K562 (cell line): ENCODE measurements around the gene ZSCAN21. TPM values are rescaled to one million over a fixed set of nuclear protein-coding genes. Genes with fewer than 3 reads are reported as not detected.

Source experiments
- ARHGAP35 ChIP-seq: fragments of 450-650 bp; IDR thresholded peaks from 2 replicates; pipeline ENCODE4 v1.6.1; 2018; ENCODE audit not compliant: partially characterized antibody
- CC2D1A ChIP-seq: fragments of 450-650 bp; IDR thresholded peaks from 2 replicates; pipeline ENCODE4 v1.6.1; 2017; ENCODE audit warnings: mild to moderate bottlenecking
- E2F8 ChIP-seq: fragments of 450-650 bp; IDR thresholded peaks from 2 replicates; pipeline ENCODE4 v1.7.1; 2018; ENCODE audit warnings: mild to moderate bottlenecking, low read depth; ENCODE audit not compliant: partially characterized antibody
- GTF3C2 ChIP-seq: IDR thresholded peaks from 3 replicates; pipeline ENCODE4 v1.6.1; 2011; ENCODE audit warnings: borderline replicate concordance, mild to moderate bottlenecking, moderate library complexity; ENCODE audit not compliant: insufficient read length; ENCODE audit errors: extremely low read depth
- HNRNPUL1 ChIP-seq: fragments of 200-400 bp; formaldehyde crosslinking; IDR thresholded peaks from 2 replicates; pipeline ENCODE4 v1.6.1; 2017; ENCODE audit warnings: low read length
- L3MBTL2 ChIP-seq: fragments of 450-650 bp; IDR thresholded peaks from 2 replicates; pipeline ENCODE4 v1.6.1; 2016; ENCODE audit warnings: mild to moderate bottlenecking, moderate library complexity
- MAX ChIP-seq: sonication (generic); formaldehyde crosslinking; IDR thresholded peaks from 2 replicates; pipeline ENCODE4 v1.9.0; 2022; ENCODE audit warnings: mild to moderate bottlenecking, missing genetic modification reagents
- MLLT1 ChIP-seq, 2 experiments: fragments of 450-650 bp; IDR thresholded peaks; 2 replicates each; pipeline ENCODE4 v1.6.1; 2016
- MNT ChIP-seq, 2 experiments: fragments of 450-650 bp; conservative IDR thresholded peaks; 2 replicates each; pipeline ENCODE4 v1.6.1; 2017; ENCODE audit warnings: mild to moderate bottlenecking in 2 of 2, moderate library complexity in 2 of 2
- NEUROD1 ChIP-seq: fragments of 150-350 bp; IDR thresholded peaks from 2 replicates; pipeline ENCODE4 v1.6.1; 2014; ENCODE audit warnings: borderline replicate concordance, low read length, low read depth; ENCODE audit not compliant: partially characterized antibody
- POLR2G ChIP-seq: fragments of 200-400 bp; formaldehyde crosslinking; IDR thresholded peaks from 2 replicates; pipeline ENCODE4 v1.6.1; 2017; ENCODE audit warnings: low read depth, mild to moderate bottlenecking, antibody characterized with exemption, low read length, moderate library complexity
- POLR2H ChIP-seq: IDR thresholded peaks from 2 replicates; pipeline ENCODE4 v1.6.1; 2016; ENCODE audit warnings: missing genetic modification characterization, low read depth, mild to moderate bottlenecking, control low read depth, missing compliant biosample characterization, moderate library complexity
- SIN3B ChIP-seq: fragments of 450-650 bp; IDR thresholded peaks from 2 replicates; pipeline ENCODE4 v1.6.1; 2017; ENCODE audit warnings: low read depth, mild to moderate bottlenecking, moderate library complexity
- TAF15 ChIP-seq: fragments of 200-400 bp; formaldehyde crosslinking; IDR thresholded peaks from 2 replicates; pipeline ENCODE4 v1.6.1; 2017; ENCODE audit warnings: mild to moderate bottlenecking, low read depth, low read length, moderate library complexity
- ZBTB2 ChIP-seq: fragments of 450-650 bp; IDR thresholded peaks from 2 replicates; pipeline ENCODE4 v1.6.1; 2016; ENCODE audit warnings: antibody characterized with exemption
- ZNF217 ChIP-seq: sonication (generic); formaldehyde crosslinking; IDR thresholded peaks from 2 replicates; pipeline ENCODE4 v1.8.0; 2022; ENCODE audit warnings: mild to moderate bottlenecking, missing genetic modification reagents
- ZNF717 ChIP-seq: fragments of 250-450 bp; sonication (Bioruptor Pico); IDR thresholded peaks from 2 replicates; pipeline ENCODE4 v1.5.0; 2021
- polyA plus RNA-seq, 8 experiments: library from polyadenylated mRNA; depleted of rRNA in 4 of 8; stranded (reverse) in 5 of 8; unstranded in 3 of 8; fragments of >200 nt; fragmentation: Nextera tagmentation in 2 of 8; fragmentation: Illumina TruSeq in 1 of 8; extraction: Ambion mirVana in 2 of 8; extraction: Trizol in 1 of 8; gene quantifications; 2 replicates each; pipeline versions ENCODE4 v1.2.1 to v1.2.3, GENCODE V29; 2011 to 2014; ENCODE audit warnings: inconsistent platforms in 1 of 8, missing spikeins in 1 of 8
- total RNA-seq, 7 experiments: library from RNA; depleted of rRNA in 6 of 7; stranded (reverse); fragments of >200 nt in 6 of 7; fragmentation: Illumina TruSeq in 2 of 7; extraction: Trizol in 2 of 7; gene quantifications; 2 replicates each; pipeline versions ENCODE4 v1.2.1 to v1.2.3, GENCODE V29; 2011 to 2021; ENCODE audit warnings: low replicate concordance in 1 of 7

Gene ZSCAN21
- total and polyA plus RNA-seq, 9 of the 15 experiments (the other 6 are each of a cell fraction or from before 2014, with no cell fraction given) = 5.9 to 15.5 (median 13.2) TPM

GRCh38 chr7:100091411-100092181 is 42.0 kb downstream of the ZSCAN21 start (continued):
- TF ChIP-seq NEUROD1 = no peak
- TF ChIP-seq MLLT1 (IDR thresholded peaks at IDR 0.05) = no peak
- peak; percentile 75 for TF ChIP-seq POLR2G
- TF ChIP-seq GTF3C2 = no peak
- peak; percentile 45 for TF ChIP-seq MAX (CRISPR knock-in tag)
- TF ChIP-seq ARHGAP35 = no peak
- TF ChIP-seq ZBTB2 = no peak
- TF ChIP-seq L3MBTL2 = no peak
- no peak for TF ChIP-seq HNRNPUL1
- TF ChIP-seq SIN3B = no peak
- peak; percentile 51 for TF ChIP-seq E2F8
- TF ChIP-seq POLR2H = no peak
- TF ChIP-seq ZNF717 (CRISPR knock-in tag) = no peak; the same call in 1 of the 2 replicates
- peak; percentile 40 to 60 for TF ChIP-seq MNT (conservative IDR thresholded peaks at IDR 0.05)
- TF ChIP-seq CC2D1A = no peak
- no peak for TF ChIP-seq TAF15
- TF ChIP-seq ZNF217 = no peak
